GM18526 (cell line): Measurements from ENCODE around the gene MTRFR.

Experiments
- POLR2A ChIP-seq: IDR thresholded peaks from 3 replicates; pipeline ENCODE4 v1.6.1; 2011; ENCODE audit not compliant: insufficient read length; ENCODE audit errors: extremely low read depth

Gene MTRFR

GRCh38 chr12:123243671-123244262, 10.5 kb downstream of the MTRFR start:
- no peak for TF ChIP-seq POLR2A

GRCh38 chr12:123245678-123246077, 12.4 kb downstream of the MTRFR start:
- TF ChIP-seq POLR2A: no peak

GRCh38 chr12:123250471-123251383, 17.5 kb downstream of the MTRFR start:
- no peak for TF ChIP-seq POLR2A

DNA sequence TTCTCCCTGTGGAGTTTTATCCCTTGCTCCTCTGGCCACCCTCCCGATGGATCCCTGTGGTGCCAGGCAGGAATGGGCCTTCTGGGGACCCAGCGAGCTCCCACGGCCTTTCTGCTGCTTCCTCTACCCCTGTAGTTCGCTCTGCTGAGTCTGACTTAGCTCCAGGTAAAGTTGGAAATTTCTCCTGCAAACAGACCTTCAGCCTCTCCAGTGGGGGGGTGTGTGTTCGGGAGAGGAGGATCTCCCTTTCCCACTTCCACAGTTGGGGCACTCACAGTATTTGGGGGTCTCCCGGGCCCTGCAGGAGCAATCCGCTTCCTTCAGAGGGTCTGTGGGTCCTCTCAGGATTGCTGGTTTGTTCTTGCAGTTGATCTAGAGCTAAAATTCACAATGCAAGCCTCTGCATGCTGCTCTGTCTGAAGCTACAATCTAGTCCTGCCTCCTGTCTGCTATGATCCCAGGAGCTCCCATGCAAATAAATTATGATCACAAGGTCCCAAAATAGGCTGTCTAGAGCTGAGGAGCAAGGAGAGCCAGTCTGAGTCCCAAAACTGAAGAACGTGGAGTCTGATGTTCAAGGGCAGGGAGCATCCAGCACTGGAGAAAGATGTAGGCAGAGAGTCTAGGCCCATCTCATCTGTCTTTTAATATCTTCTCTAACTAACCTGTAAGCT, 18.3 kb downstream of the MTRFR start:
- TF ChIP-seq POLR2A: no peak

DNA sequence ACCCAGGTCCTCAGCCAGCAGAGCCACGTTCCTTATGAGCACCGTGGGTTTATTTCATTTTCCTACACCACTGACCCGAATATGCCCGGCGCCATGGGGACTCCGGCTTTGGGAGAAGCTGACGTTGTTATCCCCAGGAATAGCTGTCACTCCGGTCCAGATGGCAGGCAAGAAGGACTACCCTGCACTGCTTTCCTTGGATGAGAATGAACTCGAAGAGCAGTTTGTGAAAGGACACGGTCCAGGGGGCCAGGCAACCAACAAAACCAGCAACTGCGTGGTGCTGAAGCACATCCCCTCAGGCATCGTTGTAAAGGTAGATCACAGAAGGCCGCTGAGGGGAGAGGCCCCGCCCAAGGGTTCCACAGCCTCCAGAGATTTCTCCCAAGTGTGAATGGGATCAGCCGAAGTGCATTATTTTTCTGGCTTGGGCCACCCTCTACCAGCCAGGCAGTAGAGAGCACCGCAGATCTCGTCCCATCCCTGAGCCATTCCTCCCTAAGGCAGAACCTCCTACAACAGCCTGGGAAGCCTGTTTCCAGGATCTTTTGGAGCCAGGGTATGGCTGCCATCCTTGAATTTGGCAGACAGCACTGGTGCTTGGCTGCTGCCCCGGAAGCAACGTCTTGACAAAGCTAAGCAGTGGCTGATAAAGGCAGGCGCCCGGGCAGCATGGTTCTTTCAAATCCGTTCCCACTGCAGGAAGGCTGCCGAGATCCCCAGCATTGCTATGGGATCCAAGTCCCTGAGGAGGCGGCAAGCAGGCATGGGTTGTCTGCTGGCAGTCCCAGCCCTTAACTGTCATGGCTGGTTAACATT, 20.6 kb downstream of the MTRFR start:
- no peak for TF ChIP-seq POLR2A

- TF ChIP-seq POLR2A: no peak
Measured at GRCh38 chr12:123254853-123255446, 21.7 kb downstream of the MTRFR start.

- no peak for TF ChIP-seq POLR2A
Measured at GRCh38 chr12:123258593-123258992, 25.4 kb downstream of the MTRFR start.

DNA sequence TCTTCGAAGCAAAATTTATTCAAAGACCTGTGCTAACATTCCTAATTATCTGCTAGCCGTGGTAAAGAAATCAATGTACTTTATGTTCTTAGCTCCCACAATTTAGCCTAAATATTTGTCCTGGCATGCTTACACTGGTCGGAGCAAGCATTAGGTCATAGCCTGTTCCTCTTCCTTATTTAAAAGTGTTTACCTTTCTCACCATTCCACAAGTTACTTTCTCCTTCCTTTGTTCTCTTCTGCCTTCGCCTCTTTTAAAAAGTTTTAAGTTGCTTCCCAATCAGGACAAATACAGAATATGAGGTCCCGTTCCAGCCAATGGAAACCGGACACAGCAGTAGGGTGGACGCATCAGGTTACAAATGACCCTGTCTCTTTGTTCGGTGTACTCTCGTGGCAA, 26.8 kb downstream of the MTRFR start:
- TF ChIP-seq POLR2A: no peak

DNA sequence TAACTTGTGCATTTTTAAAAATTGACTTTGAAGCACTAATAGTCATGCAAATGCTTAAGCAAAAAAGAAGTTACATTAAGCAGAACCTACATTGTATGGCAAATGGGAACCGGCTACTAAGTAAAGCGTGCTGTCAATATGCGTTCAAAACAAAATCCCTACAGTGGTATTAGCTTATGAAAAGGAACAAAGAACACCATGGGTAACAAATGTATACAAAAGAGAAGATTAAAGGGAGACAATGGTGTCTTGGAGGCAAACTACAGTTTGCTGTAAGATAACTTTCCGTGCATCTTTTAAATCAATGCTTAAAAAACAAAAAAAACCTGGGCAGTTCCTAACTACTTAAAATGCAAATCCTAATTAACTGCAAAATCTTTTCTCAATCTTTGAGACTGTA, 28.0 kb downstream of the MTRFR start:
- no peak for TF ChIP-seq POLR2A

DNA sequence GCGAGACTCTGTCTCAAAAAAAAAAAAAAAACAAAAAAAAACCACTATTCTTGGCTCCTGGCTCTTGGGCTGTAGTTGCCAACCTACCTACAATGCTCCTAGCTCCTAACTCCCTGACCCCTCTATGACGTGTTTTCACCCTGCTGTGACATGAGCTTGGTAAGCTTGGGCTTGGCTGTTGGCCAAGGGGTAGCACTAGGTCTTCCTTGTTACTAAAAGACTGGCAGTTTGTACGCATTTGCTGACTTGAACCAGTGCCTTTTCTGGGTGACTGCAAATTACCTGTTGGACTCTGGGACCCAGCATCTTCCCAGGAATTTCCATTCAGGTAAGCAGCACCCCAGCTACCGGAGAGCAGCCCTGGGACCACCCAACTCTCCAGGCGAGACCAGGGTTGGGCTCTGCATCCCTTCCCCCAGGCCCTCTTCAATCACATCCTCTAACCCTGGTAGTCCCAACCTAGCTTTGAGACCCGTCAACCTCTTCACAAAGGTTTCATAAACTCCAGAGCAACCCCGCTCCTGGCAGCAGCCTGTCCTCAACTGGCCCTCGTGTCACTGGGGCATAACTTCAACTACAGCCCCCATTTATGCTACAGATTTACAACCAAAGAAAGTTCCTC, 30.1 kb downstream of the MTRFR start:
- TF ChIP-seq POLR2A: no peak

DNA sequence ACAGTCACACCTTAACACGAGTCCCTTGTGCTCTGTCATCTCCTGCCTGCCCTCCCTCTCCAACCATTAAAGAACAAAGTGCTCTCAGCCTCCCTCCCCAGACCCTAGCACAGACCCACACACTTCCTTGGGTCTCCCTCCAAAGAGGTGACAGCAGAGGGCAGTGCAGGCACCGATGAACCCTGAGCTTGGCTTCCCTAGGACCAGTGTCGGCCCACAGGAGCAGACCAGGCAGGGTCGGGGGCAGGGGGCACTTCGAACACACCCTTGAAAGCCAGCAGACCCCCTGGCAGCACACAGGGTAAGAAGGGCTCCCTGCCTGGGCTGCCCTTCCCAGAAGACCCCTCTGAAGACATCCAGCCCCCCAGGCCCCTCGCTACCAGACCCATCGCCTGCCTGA, 31.4 kb downstream of the MTRFR start:
- no peak for TF ChIP-seq POLR2A

DNA sequence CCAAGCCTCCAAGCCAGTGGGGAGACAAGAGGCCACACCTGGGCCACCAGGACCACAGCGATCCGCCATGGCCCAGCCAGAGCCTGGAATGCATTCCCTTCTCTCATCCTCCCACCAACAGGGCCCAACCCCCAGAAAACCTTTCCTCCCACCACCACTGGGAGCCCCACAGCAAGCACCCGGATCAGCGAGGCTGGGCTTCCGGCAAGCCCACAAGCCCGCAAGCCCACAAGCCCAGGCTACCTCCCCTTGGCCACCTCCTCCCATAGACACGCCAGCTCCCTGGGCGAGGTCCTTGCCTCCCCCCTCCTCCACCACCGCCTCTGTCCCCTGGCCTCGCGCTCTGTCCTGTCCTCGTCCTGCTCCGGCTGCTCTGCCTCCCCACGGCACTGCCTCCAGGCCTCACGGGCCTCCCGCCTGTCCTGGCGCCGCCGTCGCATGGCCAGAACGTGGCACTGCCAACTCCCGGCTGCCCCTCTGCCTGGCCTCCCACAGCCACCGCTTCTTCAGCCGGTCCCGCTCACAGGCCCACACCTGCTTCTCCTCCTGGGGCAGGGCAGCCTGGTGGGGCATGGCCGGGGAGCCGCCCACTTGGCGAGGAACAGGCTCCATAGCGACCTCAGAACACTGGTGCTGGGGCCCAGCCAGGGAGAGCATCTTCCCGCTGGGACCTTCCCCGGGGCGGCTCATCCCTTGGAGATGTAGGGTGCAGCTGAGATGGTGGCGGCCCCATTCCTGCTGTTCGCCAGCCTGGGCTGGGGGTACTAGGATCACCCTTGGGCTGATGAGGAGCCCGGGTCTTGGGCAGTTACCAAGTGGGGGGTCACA, 32.8 kb downstream of the MTRFR start:
- no peak for TF ChIP-seq POLR2A

- TF ChIP-seq POLR2A: no peak
Measured at GRCh38 chr12:123266679-123267277, 33.5 kb downstream of the MTRFR start.
